Activated CD8-positive, alpha-beta T cell treated with anti-CD3 and anti-CD28 coated beads for 36 hours (primary cell): ENCODE data around the gene MAGI2. TPM values are rescaled to one million over a fixed set of nuclear protein-coding genes. Genes with fewer than 3 reads are reported as not detected.

Experiments
- ATAC-seq: fragments of 200-7000 bp; cut with Tn5 transposase; one replicate; pipeline ENCODE4 v1.10.0; 2021; ENCODE audit warnings: mild to moderate bottlenecking, moderate library complexity
- CTCF ChIA-PET: fragments of 350-600 bp; sonication (Branson Sonifier 250); formaldehyde crosslinking; loops from one replicate; lab custom pipeline; 2021; ENCODE audit warnings: antibody characterized with exemption; lab: Charles Lee
- POLR2A ChIA-PET: fragments of 350-600 bp; sonication (Branson Sonifier 250); formaldehyde crosslinking; loops from one replicate; lab custom pipeline; 2021; ENCODE audit warnings: antibody characterized with exemption; lab: Charles Lee
- DNase-seq: peaks from one replicate; pipeline ENCODE4 v3.0.0-alpha.2; 2020
- H3K27ac Mint-ChIP-seq: one replicate; pipeline ENCODE4 v1.8.0; 2021; ENCODE audit warnings: mild to moderate bottlenecking, mixed read lengths
- H3K27me3 Mint-ChIP-seq: one replicate; pipeline ENCODE4 v1.8.0; 2021; ENCODE audit warnings: mixed read lengths
- H3K36me3 Mint-ChIP-seq: one replicate; pipeline ENCODE4 v1.8.0; 2021; ENCODE audit warnings: low read depth, mixed read lengths
- H3K4me1 Mint-ChIP-seq: one replicate; pipeline ENCODE4 v1.8.0; 2021; ENCODE audit warnings: low read depth, mixed read lengths
- H3K4me3 Mint-ChIP-seq: one replicate; pipeline ENCODE4 v1.8.0; 2021; ENCODE audit warnings: mild to moderate bottlenecking, moderate library complexity, mixed read lengths
- H3K9me3 Mint-ChIP-seq: one replicate; pipeline ENCODE4 v1.8.0; 2021; ENCODE audit warnings: mixed read lengths
- CTCF ChIP-seq: fragments of 200-600 bp; IDR thresholded peaks from one replicate; pipeline ENCODE4 v1.8.0; 2022; ENCODE audit warnings: antibody characterized with exemption, mild to moderate bottlenecking
- intact Hi-C: fragments of 100-400 bp; cut with micrococcal nuclease; formaldehyde crosslinking; loops from one replicate; pipeline ENCODE4 v1.10.0; 2022
- total RNA-seq, 2 experiments: library from RNA; stranded (reverse); gene quantifications; one replicate each; pipeline ENCODE4 v1.2.3, GENCODE V29; 2021

The MAGI2 gene
- total RNA-seq, 2 experiments from 2014 or later, result 0.04 to 0.09 TPM

GRCh38 chr7:78172933-78173591 lies 1280.4 kb downstream of the MAGI2 start:
- Mint-ChIP-seq H3K9me3 (no peaks in the 10 kb centered on the region), H3K4me3 (no peak overlapping the region), H3K36me3 (no peaks in the 10 kb centered on the region), H3K27ac (no peak overlapping the region), H3K4me1 (no peaks in the 10 kb centered on the region), H3K27me3 (no peaks in the 10 kb centered on the region)
- ATAC-seq (no peak), DNase-seq (no peak)
- ChIA-PET POLR2A (no interaction called here), CTCF (interaction anchor here (1.5 kb wide), 1 partner anchor 12 kb away, joined by 3 read pairs; no protein-coding TSS in a partner anchor)
- intact Hi-C loops, result no loop called here
- TF ChIP-seq CTCF, result no peak

- Mint-ChIP-seq H3K4me3 (no peak overlapping the region), H3K36me3 (no peaks in the 10 kb centered on the region), H3K9me3 (no peaks in the 10 kb centered on the region), H3K27ac (no peak overlapping the region), H3K4me1 (no peaks in the 10 kb centered on the region), H3K27me3 (no peaks in the 10 kb centered on the region)
- CTCF ChIA-PET, result interaction anchor here (1.5 kb wide), 1 partner anchor 12 kb away, joined by 3 read pairs; no protein-coding TSS in a partner anchor
- ATAC-seq (no peak), DNase-seq (no peak)
- TF ChIP-seq CTCF, result no peak
- POLR2A ChIA-PET, result no interaction called here
- intact Hi-C loops, result no loop called here
Measured at GRCh38 chr7:78172267-78172757, 1281.2 kb downstream of the MAGI2 start.

DNA sequence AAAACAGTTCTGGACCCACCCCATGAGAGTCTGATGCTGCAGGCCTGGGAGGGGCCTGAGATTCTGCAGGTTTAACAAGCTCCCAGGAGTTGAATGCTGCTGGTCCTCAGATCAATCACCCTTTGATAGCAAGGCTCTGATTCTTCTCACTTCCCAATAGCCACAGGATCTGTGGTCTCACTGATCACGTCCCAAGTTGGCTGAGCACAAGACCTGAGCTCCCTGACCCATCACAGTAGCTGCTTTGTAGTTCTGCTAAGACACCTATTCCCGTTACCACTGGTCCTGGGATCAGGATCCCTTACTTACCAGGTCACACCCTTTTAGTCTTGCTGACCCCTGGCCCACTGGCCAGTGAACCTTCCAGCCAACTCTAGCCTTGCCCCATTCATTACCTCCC lies 1282.1 kb downstream of the MAGI2 start:
- no peaks in the 10 kb centered on the region for H3K36me3 Mint-ChIP-seq
- CTCF ChIA-PET, result interaction anchor here (2.0 kb wide), 1 partner anchor 151 kb away, joined by 5 read pairs; no protein-coding TSS in a partner anchor
- no peak for ATAC-seq

GRCh38 chr7:78170815-78171214 lies 1282.7 kb downstream of the MAGI2 start:
- no peak for DNase-seq
- ATAC-seq, result no peak
- H3K27me3 Mint-ChIP-seq, result no peaks in the 10 kb centered on the region
- intact Hi-C loops, result no loop called here
- H3K4me3 Mint-ChIP-seq, result no peak overlapping the region
- no peaks in the 10 kb centered on the region for H3K9me3 Mint-ChIP-seq
- H3K36me3 Mint-ChIP-seq, result no peaks in the 10 kb centered on the region
- POLR2A ChIA-PET, result no interaction called here
- no peak for TF ChIP-seq CTCF
- CTCF ChIA-PET, result interaction anchor here (2.0 kb wide), 1 partner anchor 150 kb away, joined by 5 read pairs; no protein-coding TSS in a partner anchor
- H3K4me1 Mint-ChIP-seq, result no peaks in the 10 kb centered on the region
- H3K27ac Mint-ChIP-seq, result no peak overlapping the region

More for the DNA sequence above, 1282.1 kb downstream of the MAGI2 start:
- H3K9me3 Mint-ChIP-seq, result no peaks in the 10 kb centered on the region
- DNase-seq, result no peak
- POLR2A ChIA-PET, result no interaction called here
- intact Hi-C loops, result no loop called here
- no peaks in the 10 kb centered on the region for H3K27me3 Mint-ChIP-seq
- no peak overlapping the region for H3K27ac Mint-ChIP-seq
- no peaks in the 10 kb centered on the region for H3K4me1 Mint-ChIP-seq
- no peak for TF ChIP-seq CTCF
- H3K4me3 Mint-ChIP-seq, result no peak overlapping the region

- POLR2A ChIA-PET, result no interaction called here
- no peak for TF ChIP-seq CTCF
- H3K27me3 Mint-ChIP-seq, result no peaks in the 10 kb centered on the region
- CTCF ChIA-PET, result interaction anchor here (2.0 kb wide), 1 partner anchor 150 kb away, joined by 5 read pairs; no protein-coding TSS in a partner anchor
- H3K4me3 Mint-ChIP-seq, result no peak overlapping the region
- H3K27ac Mint-ChIP-seq, result no peak overlapping the region
- no peaks in the 10 kb centered on the region for H3K4me1 Mint-ChIP-seq
- no peaks in the 10 kb centered on the region for H3K36me3 Mint-ChIP-seq
- H3K9me3 Mint-ChIP-seq, result no peaks in the 10 kb centered on the region
- no peak for DNase-seq
- ATAC-seq, result no peak
- intact Hi-C loops, result no loop called here
Measured at GRCh38 chr7:78169992-78170391, 1283.5 kb downstream of the MAGI2 start.
